Measurements from ENCODE around the gene MSMP.

The MSMP gene

DNA sequence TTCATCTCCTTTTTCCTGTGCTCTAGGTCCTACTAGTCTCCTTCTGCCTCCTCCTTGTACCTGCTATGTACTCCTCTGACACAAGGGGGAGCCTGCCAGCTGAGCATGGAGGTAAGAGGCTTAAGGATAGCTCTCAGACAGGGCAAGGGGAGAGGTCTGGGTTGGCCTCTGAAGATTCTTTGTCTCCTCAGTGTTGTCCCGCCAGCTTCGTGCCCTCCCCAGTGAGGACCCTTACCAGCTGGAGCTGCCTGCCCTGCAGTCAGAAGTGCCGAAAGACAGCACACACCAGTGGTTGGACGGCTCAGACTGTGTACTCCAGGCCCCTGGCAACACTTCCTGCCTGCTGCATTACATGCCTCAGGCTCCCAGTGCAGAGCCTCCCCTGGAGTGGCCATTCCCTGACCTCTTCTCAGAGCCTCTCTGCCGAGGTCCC lies 17.9 kb downstream of the MSMP start:
- H3K4me1 ChIP-seq (ENCODE audit: control insufficient read depth in 2 of 2, insufficient read depth in 2 of 2, low read length in 2 of 2): peaks cover 20 to 24% of the 10 kb centered on the region in 2 donors
- H3K36me3 ChIP-seq (ENCODE audit: control insufficient read depth in 2 of 2, insufficient read depth in 2 of 2, low read length in 2 of 2): peaks cover 61 to 66% of the 10 kb centered on the region in 2 donors
- no peaks in the 10 kb centered on the region for H3K27me3 ChIP-seq (ENCODE audit: control insufficient read depth in 2 of 2, insufficient read depth in 2 of 2, low read length in 2 of 2)
- H3K27ac ChIP-seq (ENCODE audit: low read depth in 2 of 2, low read length in 2 of 2): peak overlapping the region; percentile 37 to 43
- H3K4me3 ChIP-seq (ENCODE audit: low read length in 2 of 2): no peak overlapping the region
- H3K9me3 ChIP-seq (ENCODE audit: control insufficient read depth in 2 of 2, low read length in 2 of 2): no peaks in the 10 kb centered on the region
- no peak overlapping the region for H3K9ac ChIP-seq (ENCODE audit: low read depth in 1 of 2, low read length in 2 of 2)

DNA sequence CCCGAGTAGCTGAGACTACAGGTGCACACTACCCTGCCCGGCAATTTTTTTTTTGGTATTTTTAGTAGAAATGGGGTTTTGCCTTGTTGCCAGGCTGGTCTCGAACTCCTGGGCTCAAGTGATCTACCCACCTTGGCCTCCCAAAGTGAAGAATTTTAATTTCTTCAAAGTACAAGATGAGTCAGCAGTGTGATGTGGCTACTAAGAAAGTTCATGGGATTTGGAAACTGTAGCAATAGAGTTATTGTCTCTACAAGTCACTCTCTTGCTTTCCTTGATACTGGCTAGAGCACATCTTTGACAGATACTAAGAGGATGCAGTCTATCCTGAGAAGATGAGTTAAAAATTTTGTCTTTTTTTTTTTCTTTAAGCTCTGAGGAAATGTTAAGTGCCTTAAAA lies 20.0 kb downstream of the MSMP start:
- Histone ChIP-seq H3K4me1 (ENCODE audit: control insufficient read depth in 2 of 2, insufficient read depth in 2 of 2, low read length in 2 of 2) (peaks cover 39 to 45% of the 10 kb centered on the region in 2 donors), H3K4me3 (ENCODE audit: low read length in 2 of 2) (no peak overlapping the region), H3K27ac (ENCODE audit: low read depth in 2 of 2, low read length in 2 of 2) (no peak overlapping the region), H3K27me3 (ENCODE audit: control insufficient read depth in 2 of 2, insufficient read depth in 2 of 2, low read length in 2 of 2) (no peaks in the 10 kb centered on the region), H3K9me3 (ENCODE audit: control insufficient read depth in 2 of 2, low read length in 2 of 2) (no peaks in the 10 kb centered on the region), H3K9ac (ENCODE audit: low read depth in 1 of 2, low read length in 2 of 2) (peak overlapping the region in 1 of 2 donors; percentile 88), H3K36me3 (ENCODE audit: control insufficient read depth in 2 of 2, insufficient read depth in 2 of 2, low read length in 2 of 2) (peaks cover 43 to 46% of the 10 kb centered on the region in 2 donors)

GRCh38 chr9:35732800-35733541 lies 21.1 kb downstream of the MSMP start:
- Histone ChIP-seq H3K27ac (ENCODE audit: low read depth in 2 of 2, low read length in 2 of 2) (peak overlapping the region; percentile 98), H3K4me1 (ENCODE audit: control insufficient read depth in 2 of 2, insufficient read depth in 2 of 2, low read length in 2 of 2) (peaks cover 49 to 56% of the 10 kb centered on the region in 2 donors), H3K27me3 (ENCODE audit: control insufficient read depth in 2 of 2, insufficient read depth in 2 of 2, low read length in 2 of 2) (no peaks in the 10 kb centered on the region), H3K4me3 (ENCODE audit: low read length in 2 of 2) (peak overlapping the region; percentile 89 to 94), H3K9ac (ENCODE audit: low read depth in 1 of 2, low read length in 2 of 2) (peak overlapping the region; percentile 88 to 97), H3K9me3 (ENCODE audit: control insufficient read depth in 2 of 2, low read length in 2 of 2) (no peaks in the 10 kb centered on the region), H3K36me3 (ENCODE audit: control insufficient read depth in 2 of 2, insufficient read depth in 2 of 2, low read length in 2 of 2) (peaks cover 32 to 34% of the 10 kb centered on the region in 2 donors)

GRCh38 chr9:35732185-35732799 lies 21.8 kb downstream of the MSMP start, which contains the start of the genes CREB3 and TLN1:
TSS of gene CREB3 (plus strand) at chr9:35732666. CDS start at chr9:35732773, 107 bp downstream.
TSS of gene TLN1 (minus strand) at chr9:35732195. CDS start at chr9:35725694, 6,501 bp downstream.
- Histone ChIP-seq H3K9me3 (ENCODE audit: control insufficient read depth in 2 of 2, low read length in 2 of 2) (no peaks in the 10 kb centered on the region), H3K4me3 (ENCODE audit: low read length in 2 of 2) (peak within 1 kb of the TSS; percentile 89 to 94), H3K36me3 (ENCODE audit: control insufficient read depth in 2 of 2, insufficient read depth in 2 of 2, low read length in 2 of 2) (peaks cover 25 to 28% of the 10 kb centered on the region in 2 donors), H3K9ac (ENCODE audit: low read depth in 1 of 2, low read length in 2 of 2) (peak within 1 kb of the TSS; percentile 88 to 98), H3K27me3 (ENCODE audit: control insufficient read depth in 2 of 2, insufficient read depth in 2 of 2, low read length in 2 of 2) (no peaks in the 10 kb centered on the region), H3K27ac (ENCODE audit: low read depth in 2 of 2, low read length in 2 of 2) (peak within 1 kb of the TSS; percentile 98), H3K4me1 (ENCODE audit: control insufficient read depth in 2 of 2, insufficient read depth in 2 of 2, low read length in 2 of 2) (peaks cover 54 to 62% of the 10 kb centered on the region in 2 donors)

DNA sequence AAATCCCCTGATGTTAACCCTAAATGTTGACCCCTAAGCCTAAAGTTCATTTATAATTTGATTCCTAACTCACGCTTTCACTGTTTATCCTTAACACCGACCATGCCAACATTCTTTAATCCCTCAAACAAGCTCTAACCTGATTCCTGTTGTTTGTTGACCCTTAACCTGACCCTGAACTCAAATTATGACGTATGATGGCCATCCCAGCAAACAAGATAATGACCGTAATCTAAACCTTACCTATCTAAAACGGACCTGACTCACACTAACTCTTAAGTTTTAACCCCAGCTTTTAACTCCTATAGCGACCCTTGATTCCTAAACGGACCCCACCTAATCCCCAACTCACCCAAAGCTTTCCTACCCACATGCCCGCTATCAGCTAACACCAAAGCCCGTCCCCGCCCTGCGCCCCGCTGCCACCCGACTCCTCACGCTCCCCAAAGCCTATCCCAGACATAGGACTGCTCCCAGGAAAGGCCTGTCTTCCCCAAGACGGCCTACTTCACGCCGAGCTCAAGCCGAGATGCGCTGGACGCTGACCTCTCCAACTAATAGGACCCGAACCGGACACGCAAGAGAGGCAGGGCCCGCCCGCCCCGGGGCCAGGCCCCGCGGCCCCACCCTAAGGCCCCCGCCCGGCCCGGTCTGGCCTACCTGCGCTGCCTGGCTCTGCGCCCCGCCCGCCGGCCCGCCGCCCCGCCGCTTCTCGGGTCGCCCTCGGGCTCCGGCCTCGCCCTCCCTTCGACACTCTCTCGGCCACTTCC lies 22.5 kb downstream of the MSMP start:
- no peaks in the 10 kb centered on the region for H3K27me3 ChIP-seq (ENCODE audit: control insufficient read depth in 2 of 2, insufficient read depth in 2 of 2, low read length in 2 of 2)
- H3K4me3 ChIP-seq (ENCODE audit: low read length in 2 of 2): peak overlapping the region; percentile 89 to 94
- peaks cover 18 to 21% of the 10 kb centered on the region in 2 donors for H3K36me3 ChIP-seq (ENCODE audit: control insufficient read depth in 2 of 2, insufficient read depth in 2 of 2, low read length in 2 of 2)
- H3K27ac ChIP-seq (ENCODE audit: low read depth in 2 of 2, low read length in 2 of 2): peak overlapping the region; percentile 98
- no peaks in the 10 kb centered on the region for H3K9me3 ChIP-seq (ENCODE audit: control insufficient read depth in 2 of 2, low read length in 2 of 2)
- H3K9ac ChIP-seq (ENCODE audit: low read depth in 1 of 2, low read length in 2 of 2): peak overlapping the region; percentile 88 to 98
- H3K4me1 ChIP-seq (ENCODE audit: control insufficient read depth in 2 of 2, insufficient read depth in 2 of 2, low read length in 2 of 2): peaks cover 55 to 69% of the 10 kb centered on the region in 2 donors

GRCh38 chr9:35730486-35730854 lies 23.6 kb downstream of the MSMP start:
- Histone ChIP-seq H3K9me3 (ENCODE audit: control insufficient read depth in 2 of 2, low read length in 2 of 2) (no peaks in the 10 kb centered on the region), H3K36me3 (ENCODE audit: control insufficient read depth in 2 of 2, insufficient read depth in 2 of 2, low read length in 2 of 2) (peaks cover 8 to 12% of the 10 kb centered on the region in 2 donors), H3K4me3 (ENCODE audit: low read length in 2 of 2) (peak overlapping the region; percentile 89 to 94), H3K9ac (ENCODE audit: low read depth in 1 of 2, low read length in 2 of 2) (peak overlapping the region; percentile 48 to 88), H3K27ac (ENCODE audit: low read depth in 2 of 2, low read length in 2 of 2) (peak overlapping the region; percentile 98), H3K4me1 (ENCODE audit: control insufficient read depth in 2 of 2, insufficient read depth in 2 of 2, low read length in 2 of 2) (peaks cover 56 to 74% of the 10 kb centered on the region in 2 donors), H3K27me3 (ENCODE audit: control insufficient read depth in 2 of 2, insufficient read depth in 2 of 2, low read length in 2 of 2) (no peaks in the 10 kb centered on the region)

DNA sequence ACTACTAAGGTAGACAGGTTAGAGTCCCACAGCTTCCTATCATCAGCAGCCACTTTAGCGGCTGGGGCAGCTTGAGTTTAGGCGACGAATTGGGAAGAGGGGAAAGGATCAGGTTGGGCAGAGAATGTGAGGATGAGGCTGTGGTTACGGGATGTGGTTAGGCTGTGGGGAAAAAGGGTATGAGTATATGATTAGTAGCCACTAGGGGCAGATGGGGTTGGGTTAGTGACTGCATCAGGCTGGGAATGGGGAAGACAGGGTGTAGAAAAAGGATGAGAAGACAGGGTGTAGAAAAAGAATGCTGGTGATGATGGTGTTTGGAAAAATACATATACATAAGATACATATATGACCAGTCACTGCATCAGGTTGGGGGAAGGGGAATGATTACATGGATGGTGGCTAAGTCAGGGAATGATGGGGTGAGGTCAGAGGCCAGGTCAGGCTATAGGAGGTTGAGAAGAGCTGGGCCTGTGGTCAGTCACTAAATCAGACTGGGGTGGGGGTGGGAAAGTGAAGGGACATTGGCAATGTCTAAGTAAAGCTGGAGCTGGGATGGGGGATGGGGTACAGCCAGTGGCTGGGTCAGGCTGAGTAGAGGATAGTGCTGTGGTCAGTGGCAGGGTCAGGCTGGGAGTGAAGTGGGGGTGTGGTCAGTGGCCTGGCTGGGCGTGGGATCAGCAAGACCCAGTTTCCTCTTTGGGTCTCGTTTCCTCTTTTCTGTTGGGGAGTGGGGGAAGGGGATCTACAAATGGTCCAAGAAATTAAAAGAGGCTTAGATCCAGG lies 24.2 kb downstream of the MSMP start:
- peak overlapping the region; percentile 98 for H3K27ac ChIP-seq (ENCODE audit: low read depth in 2 of 2, low read length in 2 of 2)
- H3K4me3 ChIP-seq (ENCODE audit: low read length in 2 of 2): peak overlapping the region; percentile 4 to 94
- no peaks in the 10 kb centered on the region for H3K9me3 ChIP-seq (ENCODE audit: control insufficient read depth in 2 of 2, low read length in 2 of 2)
- peaks cover 8 to 12% of the 10 kb centered on the region in 2 donors for H3K36me3 ChIP-seq (ENCODE audit: control insufficient read depth in 2 of 2, insufficient read depth in 2 of 2, low read length in 2 of 2)
- peaks cover 56 to 70% of the 10 kb centered on the region in 2 donors for H3K4me1 ChIP-seq (ENCODE audit: control insufficient read depth in 2 of 2, insufficient read depth in 2 of 2, low read length in 2 of 2)
- no peaks in the 10 kb centered on the region for H3K27me3 ChIP-seq (ENCODE audit: control insufficient read depth in 2 of 2, insufficient read depth in 2 of 2, low read length in 2 of 2)
- H3K9ac ChIP-seq (ENCODE audit: low read depth in 1 of 2, low read length in 2 of 2): peak overlapping the region; percentile 4 to 35

- H3K9me3 ChIP-seq (ENCODE audit: control insufficient read depth in 2 of 2, low read length in 2 of 2): no peaks in the 10 kb centered on the region
- peaks cover 15% of the 10 kb centered on the region in 2 donors for H3K36me3 ChIP-seq (ENCODE audit: control insufficient read depth in 2 of 2, insufficient read depth in 2 of 2, low read length in 2 of 2)
- H3K9ac ChIP-seq (ENCODE audit: low read depth in 1 of 2, low read length in 2 of 2): peak overlapping the region in 1 of 2 donors; percentile 4
- H3K27me3 ChIP-seq (ENCODE audit: control insufficient read depth in 2 of 2, insufficient read depth in 2 of 2, low read length in 2 of 2): no peaks in the 10 kb centered on the region
- peak overlapping the region in 1 of 2 donors; percentile 94 for H3K4me3 ChIP-seq (ENCODE audit: low read length in 2 of 2)
- H3K27ac ChIP-seq (ENCODE audit: low read depth in 2 of 2, low read length in 2 of 2): peak overlapping the region; percentile 69 to 98
- peaks cover 55 to 65% of the 10 kb centered on the region in 2 donors for H3K4me1 ChIP-seq (ENCODE audit: control insufficient read depth in 2 of 2, insufficient read depth in 2 of 2, low read length in 2 of 2)
Observed at GRCh38 chr9:35729101-35729500, 25.0 kb downstream of the MSMP start.
